ENCODE results near the gene PARD3.

DNA sequence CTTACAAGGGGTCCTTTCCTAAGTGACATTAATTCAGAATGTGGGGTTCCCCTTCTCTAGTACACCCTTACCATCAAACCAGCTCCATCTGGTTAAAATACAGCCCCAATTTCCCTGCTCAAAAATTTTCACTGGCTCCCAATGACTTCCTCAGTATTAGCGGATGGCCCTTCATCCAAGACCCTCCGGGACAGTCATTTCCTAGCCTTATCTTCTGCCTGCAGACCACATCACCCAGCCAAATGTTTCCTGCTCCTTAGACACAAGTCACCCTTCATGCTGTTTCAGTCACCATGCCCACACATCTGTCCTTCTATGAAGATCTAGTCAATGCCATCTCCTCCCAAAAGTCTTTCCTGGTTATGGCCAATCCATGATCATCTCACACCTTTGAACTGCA is 45.2 kb downstream of the PARD3 start:
- TF ChIP-seq, protein P1, sequence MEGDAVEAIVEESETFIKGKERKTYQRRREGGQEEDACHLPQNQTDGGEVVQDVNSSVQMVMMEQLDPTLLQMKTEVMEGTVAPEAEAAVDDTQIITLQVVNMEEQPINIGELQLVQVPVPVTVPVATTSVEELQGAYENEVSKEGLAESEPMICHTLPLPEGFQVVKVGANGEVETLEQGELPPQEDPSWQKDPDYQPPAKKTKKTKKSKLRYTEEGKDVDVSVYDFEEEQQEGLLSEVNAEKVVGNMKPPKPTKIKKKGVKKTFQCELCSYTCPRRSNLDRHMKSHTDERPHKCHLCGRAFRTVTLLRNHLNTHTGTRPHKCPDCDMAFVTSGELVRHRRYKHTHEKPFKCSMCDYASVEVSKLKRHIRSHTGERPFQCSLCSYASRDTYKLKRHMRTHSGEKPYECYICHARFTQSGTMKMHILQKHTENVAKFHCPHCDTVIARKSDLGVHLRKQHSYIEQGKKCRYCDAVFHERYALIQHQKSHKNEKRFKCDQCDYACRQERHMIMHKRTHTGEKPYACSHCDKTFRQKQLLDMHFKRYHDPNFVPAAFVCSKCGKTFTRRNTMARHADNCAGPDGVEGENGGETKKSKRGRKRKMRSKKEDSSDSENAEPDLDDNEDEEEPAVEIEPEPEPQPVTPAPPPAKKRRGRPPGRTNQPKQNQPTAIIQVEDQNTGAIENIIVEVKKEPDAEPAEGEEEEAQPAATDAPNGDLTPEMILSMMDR (conservative IDR thresholded peaks at IDR 0.05; ENCODE audit: low read depth, low read length): no peak
- TF ChIP-seq EZH2phosphoT487 (IDR thresholded peaks at IDR 0.05; ENCODE audit: borderline replicate concordance, low read length) (no peak), EZH2 (IDR thresholded peaks at IDR 0.05; ENCODE audit: low read length, unreplicated experiment) (no peak)
